ENCODE data around the gene NFATC1.

NFATC1 gene

DNA sequence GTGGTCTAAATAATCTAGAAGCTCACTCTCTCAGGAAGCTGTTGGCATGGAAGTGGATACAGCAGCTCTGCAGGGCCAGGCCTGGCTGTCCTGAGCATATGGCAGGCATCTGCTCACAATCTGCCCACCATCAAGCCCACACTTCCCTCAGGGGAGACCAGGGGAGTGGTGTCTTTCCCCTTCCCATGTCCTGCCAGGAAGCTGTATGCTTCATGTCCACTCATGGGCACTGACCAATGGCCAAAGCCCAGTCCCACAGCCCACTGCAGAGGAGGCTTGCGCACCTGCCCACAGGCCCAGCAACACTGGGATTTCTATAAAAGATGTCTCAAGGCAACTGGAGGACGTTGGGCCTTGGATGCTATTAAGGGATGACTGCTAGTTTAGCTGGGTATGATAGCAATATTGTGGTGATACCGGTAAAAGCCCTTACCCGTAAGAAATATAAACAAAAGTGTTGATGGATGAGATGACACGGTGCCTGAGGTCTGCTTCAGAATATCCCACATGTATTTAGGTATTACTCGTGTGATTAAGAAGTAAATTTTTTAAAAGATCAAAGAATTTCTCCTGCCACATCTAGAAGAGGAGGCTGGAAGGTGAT is 177.2 kb downstream of the NFATC1 start:
- no peaks in the 10 kb centered on the region for H3F3A ChIP-seq (ENCODE audit: insufficient read depth, low read length)
- H3K9me2 ChIP-seq (ENCODE audit: low read depth, low read length), result no peaks in the 10 kb centered on the region
- no peak overlapping the region for H3K4me2 ChIP-seq (ENCODE audit: low read length)
- no peaks in the 10 kb centered on the region; the same call in 1 of the 2 replicates for H3K36me3 ChIP-seq (ENCODE audit: insufficient read depth, low read length)
- no peaks in the 10 kb centered on the region for H3K4me1 ChIP-seq (ENCODE audit: insufficient read depth, low read length, severe bottlenecking)
- peaks cover 14% of the 10 kb centered on the region for H3K9me3 ChIP-seq (ENCODE audit: low read length)
- H3K79me2 ChIP-seq (ENCODE audit: insufficient read depth, low read length), result no peaks in the 10 kb centered on the region
- no peak overlapping the region for H2AFZ ChIP-seq (ENCODE audit: low read length)
- H3K27me3 ChIP-seq (ENCODE audit: insufficient read depth, low read length), result peaks cover 4% of the 10 kb centered on the region
- no peak overlapping the region for H3K4me3 ChIP-seq (ENCODE audit: low read depth, low read length, poor library complexity, severe bottlenecking)
- H3K9ac ChIP-seq (ENCODE audit: low read length), result no peak overlapping the region
- H3K27ac ChIP-seq (ENCODE audit: low read depth, low read length, poor library complexity, severe bottlenecking), result no peak overlapping the region
- TF ChIP-seq, protein P1, sequence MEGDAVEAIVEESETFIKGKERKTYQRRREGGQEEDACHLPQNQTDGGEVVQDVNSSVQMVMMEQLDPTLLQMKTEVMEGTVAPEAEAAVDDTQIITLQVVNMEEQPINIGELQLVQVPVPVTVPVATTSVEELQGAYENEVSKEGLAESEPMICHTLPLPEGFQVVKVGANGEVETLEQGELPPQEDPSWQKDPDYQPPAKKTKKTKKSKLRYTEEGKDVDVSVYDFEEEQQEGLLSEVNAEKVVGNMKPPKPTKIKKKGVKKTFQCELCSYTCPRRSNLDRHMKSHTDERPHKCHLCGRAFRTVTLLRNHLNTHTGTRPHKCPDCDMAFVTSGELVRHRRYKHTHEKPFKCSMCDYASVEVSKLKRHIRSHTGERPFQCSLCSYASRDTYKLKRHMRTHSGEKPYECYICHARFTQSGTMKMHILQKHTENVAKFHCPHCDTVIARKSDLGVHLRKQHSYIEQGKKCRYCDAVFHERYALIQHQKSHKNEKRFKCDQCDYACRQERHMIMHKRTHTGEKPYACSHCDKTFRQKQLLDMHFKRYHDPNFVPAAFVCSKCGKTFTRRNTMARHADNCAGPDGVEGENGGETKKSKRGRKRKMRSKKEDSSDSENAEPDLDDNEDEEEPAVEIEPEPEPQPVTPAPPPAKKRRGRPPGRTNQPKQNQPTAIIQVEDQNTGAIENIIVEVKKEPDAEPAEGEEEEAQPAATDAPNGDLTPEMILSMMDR (IDR thresholded peaks at IDR 0.05; ENCODE audit: low read length), result no peak
- no peak for TF ChIP-seq EZH2 (IDR thresholded peaks at IDR 0.05; ENCODE audit: borderline replicate concordance, low read length)
- no peaks in the 10 kb centered on the region for H4K20me1 ChIP-seq (ENCODE audit: insufficient read depth, low read length)

DNA sequence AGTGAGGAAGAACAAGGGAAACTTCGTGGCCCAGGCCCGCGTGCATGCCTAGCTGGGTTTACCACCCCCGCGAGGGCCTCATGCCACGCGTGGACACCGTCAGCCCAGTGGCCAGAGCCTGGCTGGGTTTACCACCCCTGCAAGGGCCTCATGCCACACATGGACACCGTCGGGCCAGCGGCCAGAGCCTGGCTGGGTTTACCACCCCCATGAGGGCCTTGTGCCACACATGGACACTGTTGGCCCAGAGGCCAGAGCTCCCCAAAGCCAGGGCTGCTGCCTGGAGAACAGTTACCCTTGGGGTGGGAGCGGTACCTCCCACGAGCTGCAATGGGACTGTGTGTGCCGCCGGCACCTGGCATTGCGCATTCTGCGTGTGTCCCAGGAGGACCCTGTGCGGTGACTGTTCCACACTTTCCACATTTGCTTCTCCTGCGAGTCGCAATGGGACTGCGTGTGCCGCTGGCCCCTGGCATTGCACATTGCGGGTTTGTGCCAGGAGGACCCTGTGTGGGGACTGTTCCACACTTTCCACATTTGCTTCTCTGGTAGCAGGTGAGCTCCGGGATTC is 178.3 kb downstream of the NFATC1 start:
- peaks cover 4% of the 10 kb centered on the region; the same call in 1 of the 2 replicates for H3K27me3 ChIP-seq (ENCODE audit: insufficient read depth, low read length)
- peaks cover 14% of the 10 kb centered on the region for H3K9me3 ChIP-seq (ENCODE audit: low read length)
- H3K4me3 ChIP-seq (ENCODE audit: low read depth, low read length, poor library complexity, severe bottlenecking), result no peak overlapping the region
- no peak for TF ChIP-seq EZH2 (IDR thresholded peaks at IDR 0.05; ENCODE audit: borderline replicate concordance, low read length)
- TF ChIP-seq, protein P1 (IDR thresholded peaks at IDR 0.05; ENCODE audit: low read length), result no peak
- no peaks in the 10 kb centered on the region for H4K20me1 ChIP-seq (ENCODE audit: insufficient read depth, low read length)
- H3F3A ChIP-seq (ENCODE audit: insufficient read depth, low read length), result no peaks in the 10 kb centered on the region
- no peak overlapping the region for H3K9ac ChIP-seq (ENCODE audit: low read length)
- H2AFZ ChIP-seq (ENCODE audit: low read length), result no peak overlapping the region
- H3K79me2 ChIP-seq (ENCODE audit: insufficient read depth, low read length), result no peaks in the 10 kb centered on the region
- no peak overlapping the region for H3K27ac ChIP-seq (ENCODE audit: low read depth, low read length, poor library complexity, severe bottlenecking)
- no peaks in the 10 kb centered on the region for H3K9me2 ChIP-seq (ENCODE audit: low read depth, low read length)
- H3K36me3 ChIP-seq (ENCODE audit: insufficient read depth, low read length), result no peaks in the 10 kb centered on the region; the same call in 1 of the 2 replicates
- H3K4me1 ChIP-seq (ENCODE audit: insufficient read depth, low read length, severe bottlenecking), result no peaks in the 10 kb centered on the region
- no peak overlapping the region for H3K4me2 ChIP-seq (ENCODE audit: low read length)

DNA sequence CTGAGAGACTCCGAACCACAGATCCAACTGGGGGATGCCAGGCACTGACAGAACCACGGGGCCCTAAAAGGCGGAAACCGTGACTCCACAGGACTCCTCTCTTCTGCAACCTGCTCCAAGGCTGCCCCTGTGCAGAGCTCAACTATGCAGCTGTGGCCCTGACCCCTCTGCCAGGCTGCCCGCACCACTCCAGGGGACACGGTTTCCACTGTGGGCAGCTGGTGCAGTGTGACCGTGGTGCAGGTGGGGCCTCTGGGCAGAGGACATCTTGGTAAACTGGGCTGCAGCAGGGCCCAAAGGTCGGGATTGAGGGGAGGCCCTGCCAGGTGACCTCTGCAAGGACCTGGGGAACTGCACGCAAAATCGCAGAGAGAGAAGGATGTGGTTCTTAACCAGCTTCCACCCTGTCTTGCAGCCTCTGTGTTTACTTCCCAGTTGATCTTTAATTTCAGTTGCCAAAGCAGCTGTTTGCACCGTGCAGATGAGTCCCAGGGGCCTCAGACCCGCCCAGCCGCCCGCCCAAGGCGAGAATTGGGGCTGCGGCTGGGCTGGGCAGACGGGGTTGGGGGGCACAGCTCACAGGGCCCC is 179.3 kb downstream of the NFATC1 start:
- H3K4me3 ChIP-seq (ENCODE audit: low read depth, low read length, poor library complexity, severe bottlenecking), result no peak overlapping the region
- no peaks in the 10 kb centered on the region for H3K79me2 ChIP-seq (ENCODE audit: insufficient read depth, low read length)
- H3K27me3 ChIP-seq (ENCODE audit: insufficient read depth, low read length), result peaks cover 4% of the 10 kb centered on the region; the same call in 1 of the 2 replicates
- no peaks in the 10 kb centered on the region for H3K4me1 ChIP-seq (ENCODE audit: insufficient read depth, low read length, severe bottlenecking)
- H3K4me2 ChIP-seq (ENCODE audit: low read length), result no peak overlapping the region
- no peak overlapping the region for H3K9ac ChIP-seq (ENCODE audit: low read length)
- no peaks in the 10 kb centered on the region; the same call in 1 of the 2 replicates for H3K36me3 ChIP-seq (ENCODE audit: insufficient read depth, low read length)
- H2AFZ ChIP-seq (ENCODE audit: low read length), result no peak overlapping the region
- TF ChIP-seq EZH2 (IDR thresholded peaks at IDR 0.05; ENCODE audit: borderline replicate concordance, low read length), result no peak
- TF ChIP-seq, protein P1 (IDR thresholded peaks at IDR 0.05; ENCODE audit: low read length), result no peak
- H3K27ac ChIP-seq (ENCODE audit: low read depth, low read length, poor library complexity, severe bottlenecking), result no peak overlapping the region
- H3K9me2 ChIP-seq (ENCODE audit: low read depth, low read length), result no peaks in the 10 kb centered on the region
- peaks cover 14% of the 10 kb centered on the region for H3K9me3 ChIP-seq (ENCODE audit: low read length)
- no peaks in the 10 kb centered on the region for H3F3A ChIP-seq (ENCODE audit: insufficient read depth, low read length)
- no peaks in the 10 kb centered on the region for H4K20me1 ChIP-seq (ENCODE audit: insufficient read depth, low read length)
